Liver (tissue), 3 donors: ENCODE measurements around the gene FUOM.

Experiments
- ATF3 ChIP-seq: IDR thresholded peaks from 2 replicates; pipeline ENCODE4 v1.6.1; 2016; ENCODE audit warnings: antibody characterized with exemption
- CTCF ChIP-seq: fragments of 150-350 bp; IDR thresholded peaks from 2 replicates; pipeline ENCODE4 v1.5.1; 2017; ENCODE audit warnings: improper control_type of control experiment, low read depth, low read length; ENCODE audit not compliant: missing input control
- EGR1 ChIP-seq, 2 donors: IDR thresholded peaks; 2 replicates each; pipeline ENCODE4 v1.6.1; 2016 to 2018; ENCODE audit warnings: antibody characterized with exemption in 2 of 2, low read depth in 2 of 2
- GABPA ChIP-seq, 2 donors: IDR thresholded peaks in 1 of 2; conservative IDR thresholded peaks in 1 of 2; 2 replicates each; pipeline ENCODE4 v1.6.1; 2016; ENCODE audit warnings: antibody characterized with exemption in 2 of 2, mild to moderate bottlenecking in 1 of 2, moderate library complexity in 1 of 2
- HNF4A ChIP-seq, 2 donors: conservative IDR thresholded peaks; 2 replicates each; pipeline ENCODE4 v1.6.1; 2016; ENCODE audit warnings: antibody characterized with exemption in 2 of 2, mild to moderate bottlenecking in 2 of 2
- JUND ChIP-seq, 2 donors: IDR thresholded peaks; 2 replicates each; pipeline ENCODE4 v1.6.1; 2016; ENCODE audit warnings: antibody characterized with exemption in 2 of 2
- REST ChIP-seq: IDR thresholded peaks from 2 replicates; pipeline ENCODE4 v1.6.1; 2016; ENCODE audit warnings: antibody characterized with exemption, mild to moderate bottlenecking
- RXRA ChIP-seq, 2 donors: IDR thresholded peaks; 2 replicates each; pipeline ENCODE4 v1.6.1; 2017 to 2018; ENCODE audit warnings: antibody characterized with exemption in 2 of 2, mild to moderate bottlenecking in 1 of 2
- SP1 ChIP-seq: IDR thresholded peaks from 2 replicates; pipeline ENCODE4 v1.6.1; 2018; ENCODE audit warnings: antibody characterized with exemption, mild to moderate bottlenecking
- TAF1 ChIP-seq: conservative IDR thresholded peaks from 2 replicates; pipeline ENCODE4 v1.6.1; 2016; ENCODE audit warnings: antibody characterized with exemption, mild to moderate bottlenecking
- YY1 ChIP-seq: IDR thresholded peaks from 2 replicates; pipeline ENCODE4 v1.6.1; 2016; ENCODE audit warnings: antibody characterized with exemption, mild to moderate bottlenecking
- ZBTB33 ChIP-seq: IDR thresholded peaks from 2 replicates; pipeline ENCODE4 v1.6.1; 2016; ENCODE audit warnings: antibody characterized with exemption
- TF ChIP-seq, protein P1 (sequence below): IDR thresholded peaks from 2 replicates; pipeline ENCODE4 v1.6.1; 2016; ENCODE audit warnings: antibody characterized with exemption
- donor health status: healthy.
- donor health status: healthy.

DNA sequence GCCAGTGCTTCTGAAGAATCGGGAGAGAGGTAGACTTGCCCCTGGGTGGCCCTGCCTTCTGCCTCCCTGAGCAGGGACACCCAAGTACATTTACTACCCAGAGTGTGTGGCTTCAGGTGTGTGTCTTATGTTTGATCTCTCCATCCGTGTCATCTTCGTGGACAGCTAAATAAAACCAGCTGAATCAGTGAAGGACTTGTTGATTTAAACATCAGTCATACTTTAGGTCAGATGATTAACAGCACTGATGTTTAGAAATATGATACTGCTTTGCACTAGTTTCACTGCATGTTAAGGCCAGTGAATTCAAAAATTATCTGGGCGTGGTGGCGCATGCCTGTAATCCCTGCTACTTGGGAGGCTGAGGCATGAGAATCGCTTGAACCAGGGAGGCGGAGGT is 40.1 kb upstream of the FUOM start:
- TF ChIP-seq CTCF (no peak), YY1 (no peak), REST (no peak), TAF1 (no peak), GABPA (IDR thresholded peaks at IDR 0.05 in 1 of 2, conservative IDR thresholded peaks at IDR 0.05 in 1 of 2) (no peak), ATF3 (no peak), EGR1 (IDR thresholded peaks at IDR 0.05; ENCODE audit: low read depth in 2 of 2) (no peak), ZBTB33 (no peak), HNF4A (conservative IDR thresholded peaks at IDR 0.05) (no peak), JUND (IDR thresholded peaks at IDR 0.05) (no peak), SP1 (no peak), RXRA (IDR thresholded peaks at IDR 0.05) (no peak)
- TF ChIP-seq, protein P1, sequence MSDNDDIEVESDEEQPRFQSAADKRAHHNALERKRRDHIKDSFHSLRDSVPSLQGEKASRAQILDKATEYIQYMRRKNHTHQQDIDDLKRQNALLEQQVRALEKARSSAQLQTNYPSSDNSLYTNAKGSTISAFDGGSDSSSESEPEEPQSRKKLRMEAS: no peak
